Kidney glomerular epithelial cell (primary cell): ENCODE results near the gene RARRES1.

Experiments
- DNase-seq: peaks from one replicate; lab custom pipeline; 2025; lab: John Stamatoyannopoulos, UW

The RARRES1 gene

GRCh38 chr3:158765518-158766205 is 33.4 kb upstream of the RARRES1 start:
- no peak for DNase-seq

DNA sequence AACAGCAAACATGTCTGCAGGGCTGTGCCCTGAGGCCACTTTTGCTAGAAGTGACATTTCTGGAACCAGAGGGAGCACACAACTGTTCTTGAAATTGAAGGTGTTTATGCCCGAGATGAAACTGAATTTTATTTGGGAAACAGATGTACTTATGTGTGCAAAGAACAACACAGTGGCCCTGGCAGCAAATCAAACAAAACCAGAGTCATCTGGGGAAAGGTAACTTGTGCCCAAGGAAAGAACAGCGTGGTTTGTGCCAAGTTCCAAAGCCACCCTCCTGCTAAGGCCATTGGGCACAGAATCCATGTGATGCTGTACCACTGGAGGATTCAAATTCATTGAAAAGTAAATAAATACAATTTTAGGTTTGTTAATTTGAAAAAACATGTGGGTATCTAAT is 31.2 kb upstream of the RARRES1 start:
- DNase-seq, result no peak

- no peak for DNase-seq
Measured at GRCh38 chr3:158762701-158763100, 30.4 kb upstream of the RARRES1 start.

- no peak for DNase-seq
Measured at GRCh38 chr3:158761350-158761749, 29.1 kb upstream of the RARRES1 start.

GRCh38 chr3:158755421-158755820 is 23.2 kb upstream of the RARRES1 start:
- no peak for DNase-seq

DNA sequence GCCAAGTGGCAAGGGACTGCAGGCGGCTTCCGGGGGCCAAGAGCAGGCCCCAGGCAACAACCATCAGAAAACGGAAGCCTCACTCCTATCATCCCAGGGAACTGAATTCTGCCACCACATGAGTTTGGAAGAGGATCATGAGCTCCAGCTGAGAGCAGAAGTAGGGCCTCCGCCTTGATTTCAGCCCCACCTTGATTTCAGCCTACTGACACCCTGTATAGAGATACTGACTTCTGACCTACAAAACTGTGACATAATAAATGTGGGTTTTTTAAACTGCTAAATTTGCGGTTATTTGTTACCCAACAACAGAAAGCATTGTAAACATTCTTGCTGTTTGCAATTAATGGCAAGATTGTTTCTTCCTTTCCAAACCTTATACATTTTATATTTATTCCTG is 21.6 kb upstream of the RARRES1 start:
- DNase-seq, result no peak

DNA sequence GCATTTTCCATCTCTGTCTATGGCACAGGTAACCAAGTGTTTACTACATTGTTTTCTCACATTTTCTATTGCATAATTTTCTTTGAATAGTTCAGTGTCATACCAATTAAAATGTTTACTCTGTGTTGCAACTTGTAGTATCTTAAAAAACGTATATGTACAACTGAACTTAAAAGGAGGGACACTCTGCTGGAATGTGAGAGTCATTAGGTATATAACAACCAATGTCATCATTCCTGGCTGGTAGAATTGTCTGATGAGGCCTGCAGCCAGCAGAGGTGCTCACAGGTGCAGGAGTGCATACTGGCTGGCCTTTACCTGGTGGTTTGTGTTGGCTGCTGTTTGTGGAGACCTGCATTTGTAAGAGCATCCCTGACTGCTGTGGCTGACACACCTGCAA is 19.1 kb upstream of the RARRES1 start:
- DNase-seq, result no peak

GRCh38 chr3:158750016-158750415 is 17.8 kb upstream of the RARRES1 start:
- DNase-seq, result no peak

DNA sequence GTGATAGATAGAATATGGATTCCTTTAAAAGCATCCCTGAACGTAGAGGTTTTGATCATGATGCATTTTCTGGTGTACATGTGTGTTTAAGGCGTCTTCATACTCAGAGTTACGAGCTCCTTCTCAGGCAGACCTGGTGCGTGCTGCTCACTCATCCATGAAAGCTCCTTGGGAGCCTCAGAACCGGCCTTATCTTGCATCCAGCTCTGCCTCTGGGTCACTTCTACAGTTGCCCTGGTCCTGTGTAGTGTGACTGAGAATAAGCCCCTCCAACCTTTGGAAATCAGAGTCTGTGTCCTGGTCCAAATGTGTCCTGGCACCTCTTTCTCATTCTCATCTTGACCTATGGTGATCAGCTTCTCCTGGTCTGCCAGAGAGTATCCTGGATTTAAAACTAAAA is 17.3 kb upstream of the RARRES1 start:
- no peak for DNase-seq

DNA sequence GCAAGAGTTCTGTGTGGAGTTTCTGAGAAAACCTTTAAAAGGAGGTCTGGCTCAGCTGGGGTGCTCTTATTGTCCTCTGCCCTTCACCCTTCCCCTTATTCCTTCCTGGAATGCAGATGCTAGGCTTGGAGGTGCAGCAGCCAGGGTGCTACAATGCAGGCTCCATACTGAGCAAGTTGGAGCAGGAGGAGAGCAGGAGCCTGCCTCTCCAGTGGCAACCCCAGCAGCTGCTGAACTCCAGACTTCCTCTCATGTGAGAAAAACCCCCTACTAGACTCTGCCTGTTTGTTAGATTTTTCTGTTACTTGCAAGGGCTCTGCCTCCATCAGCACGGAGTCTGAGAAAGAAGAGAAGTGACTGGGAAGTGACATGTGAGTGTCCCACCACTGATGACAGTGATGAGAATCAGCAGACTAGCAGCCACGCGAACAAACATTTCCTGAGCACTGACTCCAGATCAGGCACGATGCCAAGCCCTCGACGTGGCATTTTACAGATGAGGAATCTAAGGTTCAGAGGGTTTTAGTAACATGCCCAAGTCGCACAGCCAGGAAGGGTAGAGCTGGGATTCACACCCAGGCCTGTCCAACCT is 16.1 kb upstream of the RARRES1 start:
- no peak for DNase-seq

DNA sequence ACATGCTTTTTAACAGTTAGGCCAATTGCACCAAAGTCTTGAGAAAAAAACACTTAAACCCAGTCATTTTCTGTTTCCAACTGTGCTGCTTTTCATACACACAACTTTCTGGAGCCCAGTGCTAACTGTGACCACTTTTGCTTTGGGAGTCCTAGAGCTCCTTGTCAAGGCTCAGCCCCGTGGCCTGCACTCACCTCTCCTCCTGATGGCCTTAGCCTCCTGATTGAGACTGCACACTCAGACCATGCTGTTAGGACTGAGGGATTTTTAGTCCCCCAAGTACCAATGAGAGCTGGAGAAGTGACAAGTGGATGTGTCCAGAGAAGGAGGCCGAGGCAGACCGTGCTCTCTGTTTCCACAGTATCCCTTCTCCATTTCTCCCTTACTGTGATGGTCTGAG is 15.2 kb upstream of the RARRES1 start:
- no peak for DNase-seq

- DNase-seq, result no peak
Measured at GRCh38 chr3:158745551-158745950, 13.3 kb upstream of the RARRES1 start.

DNA sequence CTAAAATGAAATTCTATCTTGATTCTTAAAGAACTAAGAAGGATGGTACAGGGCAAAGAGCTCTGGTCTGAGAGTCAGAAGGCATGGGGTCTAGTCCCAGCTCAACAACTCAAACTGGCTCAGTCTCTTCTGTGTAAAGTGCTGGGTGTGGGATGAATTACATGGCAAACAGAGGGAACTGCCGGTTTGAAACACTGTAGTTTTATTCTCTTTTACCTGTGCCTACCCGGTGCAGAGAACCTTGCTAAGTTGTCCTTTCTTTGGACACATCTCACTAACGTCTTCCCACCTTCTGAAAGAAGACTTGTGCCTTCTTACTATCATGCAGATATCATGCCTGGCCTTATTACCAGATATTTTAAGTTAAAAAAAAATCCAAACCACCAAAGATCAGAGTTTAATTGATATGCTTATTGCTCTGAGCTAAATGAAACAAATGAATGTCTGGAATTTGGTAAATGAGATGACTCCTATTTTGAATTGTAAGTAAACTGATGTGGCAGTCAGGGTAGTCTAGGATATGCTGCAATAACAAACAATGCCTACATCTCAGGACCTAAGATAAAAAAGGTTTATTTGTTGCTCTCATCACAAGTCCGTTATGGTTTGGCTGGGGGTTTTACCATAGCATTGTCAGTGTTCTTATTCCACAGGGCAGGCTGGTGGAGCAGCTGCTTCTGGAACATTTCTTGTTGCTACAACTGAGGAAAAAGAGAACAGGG is 12.5 kb upstream of the RARRES1 start:
- DNase-seq, result no peak

DNA sequence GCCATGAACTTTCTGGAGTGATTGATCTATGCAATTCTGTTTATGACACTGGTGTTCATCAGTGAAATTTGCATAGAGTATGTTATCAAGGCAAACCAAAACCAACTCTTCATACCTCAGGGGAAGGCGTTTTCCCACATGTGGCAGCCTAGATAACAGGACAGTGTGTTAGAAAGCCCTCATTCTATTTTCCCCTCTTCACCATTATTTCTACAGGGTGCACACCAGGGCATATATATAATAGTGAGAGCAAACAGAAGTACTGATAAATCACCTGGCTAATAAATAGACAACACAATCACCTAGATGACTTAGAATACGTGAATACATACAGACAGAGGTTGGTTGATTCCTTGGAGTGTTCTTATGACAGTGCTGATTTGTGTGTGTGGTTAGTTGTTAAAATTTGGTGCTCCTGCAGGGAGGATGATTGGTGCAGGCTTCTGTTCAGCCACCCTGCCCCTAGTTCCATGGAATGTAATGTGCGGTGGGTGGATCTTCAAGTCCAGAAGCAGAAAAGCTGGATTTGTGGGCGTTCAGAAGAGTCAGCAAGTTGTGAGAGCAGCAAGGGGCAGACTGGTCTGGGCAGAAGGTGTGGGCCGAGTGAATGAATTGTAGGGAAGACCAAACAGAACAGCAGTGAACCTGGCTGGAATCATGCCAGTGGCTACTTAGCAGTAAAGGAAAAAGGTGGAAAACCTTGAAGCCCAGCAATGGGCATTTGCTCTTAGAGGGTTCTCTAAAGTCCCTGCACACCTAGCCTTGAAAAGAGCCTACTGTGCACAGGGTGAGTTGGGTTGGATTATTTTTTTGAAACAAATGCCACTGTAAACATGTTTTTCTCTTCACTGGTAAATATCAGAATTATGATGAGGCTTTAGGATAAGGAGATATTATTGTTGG is 11.7 kb upstream of the RARRES1 start:
- DNase-seq, result no peak

- no peak for DNase-seq
Measured at GRCh38 chr3:158742871-158743663, 10.8 kb upstream of the RARRES1 start.

- DNase-seq, result no peak
Measured at GRCh38 chr3:158739661-158740060, 7.4 kb upstream of the RARRES1 start.

DNA sequence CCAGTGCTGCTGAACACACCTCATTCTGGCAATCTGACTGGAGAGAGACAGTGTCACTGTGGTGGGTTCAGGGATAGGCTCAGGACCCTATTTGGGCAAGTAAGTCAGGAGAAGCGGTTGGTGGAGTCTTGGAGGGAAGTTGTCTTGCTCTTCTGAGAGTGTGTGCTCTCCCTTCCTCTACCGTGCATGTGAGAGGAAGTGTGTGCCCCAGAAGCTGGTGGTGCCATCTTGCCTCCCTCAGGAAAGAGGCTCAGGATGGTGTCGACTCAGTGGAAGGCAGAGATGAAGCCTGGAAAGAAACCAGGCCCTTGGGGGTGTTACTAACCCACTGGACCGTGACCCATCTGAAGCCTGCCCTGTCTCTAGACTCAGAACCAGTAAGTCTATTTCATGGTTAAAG is 6.8 kb upstream of the RARRES1 start:
- DNase-seq, result no peak

GRCh38 chr3:158738653-158739052 is 6.4 kb upstream of the RARRES1 start:
- no peak for DNase-seq

- DNase-seq, result no peak
Measured at GRCh38 chr3:158737976-158738615, 5.8 kb upstream of the RARRES1 start.

DNA sequence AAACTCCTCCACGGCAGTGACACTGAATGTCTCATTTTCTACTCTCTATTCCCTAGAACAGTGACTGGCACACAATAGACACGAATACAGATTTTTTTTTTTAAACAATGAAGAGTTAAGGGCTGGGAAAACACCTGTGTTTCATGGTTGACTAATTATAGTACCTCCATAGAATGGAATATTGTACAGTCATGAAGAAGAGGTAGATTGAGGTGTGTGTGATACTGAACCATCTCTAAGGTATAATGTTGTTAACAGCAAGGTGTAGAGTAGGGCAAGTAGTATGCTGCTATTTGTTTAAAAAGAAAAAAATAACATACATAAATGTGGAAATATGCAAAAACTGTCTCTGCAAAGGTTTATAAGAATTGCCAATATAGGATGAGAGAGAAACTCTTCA is 5.2 kb upstream of the RARRES1 start:
- DNase-seq, result no peak
